ENCODE data around the gene KRTAP5-7.

The KRTAP5-7 gene

DNA sequence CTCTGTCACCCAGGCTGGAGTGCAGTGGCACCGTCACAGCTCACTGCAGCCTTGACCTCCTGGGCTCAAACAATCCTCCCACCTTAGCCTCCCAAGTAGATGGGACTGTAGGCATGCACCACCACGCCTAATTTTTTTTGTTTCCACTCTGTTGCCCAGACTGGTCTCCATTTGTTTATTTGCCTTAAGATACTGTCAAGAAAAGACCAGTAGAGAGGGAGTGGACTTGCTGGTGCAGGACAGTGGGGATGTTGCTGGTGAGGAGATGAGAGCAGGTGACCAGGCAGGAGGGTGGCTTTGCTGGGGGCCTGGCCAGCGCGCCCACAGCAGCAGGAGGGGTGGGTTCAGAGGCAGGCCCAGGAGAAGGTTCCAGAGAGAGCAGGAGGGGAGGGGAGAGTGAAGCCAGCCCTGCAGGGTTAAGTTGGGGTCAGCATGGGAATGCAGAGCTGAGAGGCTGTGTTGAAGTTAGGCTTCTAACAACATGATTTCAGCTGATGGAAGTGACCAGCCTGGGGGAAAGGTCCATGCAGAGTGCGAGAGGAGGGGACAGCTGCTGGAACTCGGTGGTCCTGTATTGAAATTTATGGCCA, 38.3 kb upstream of the KRTAP5-7 start:
- Histone ChIP-seq H2BK5ac (ENCODE audit: low read depth, low read length, poor library complexity, severe bottlenecking) (no peak overlapping the region), H3K4ac (ENCODE audit: low read depth in 1 of 2, low read length in 2 of 2) (no peak overlapping the region), H3K9ac (ENCODE audit: low read length) (no peak overlapping the region), H4K91ac (ENCODE audit: low read length) (no peak overlapping the region), H3K4me3 (ENCODE audit: insufficient read depth in 1 of 2, low read depth in 1 of 2, low read length in 2 of 2) (no peak overlapping the region), H3K14ac (ENCODE audit: low read length in 2 of 2) (no peak overlapping the region), H3K18ac (ENCODE audit: low read depth in 1 of 2, low read length in 2 of 2) (peak overlapping the region in 1 of 2 experiments; percentile 48), H3K36me3 (ENCODE audit: control insufficient read depth in 1 of 2, insufficient read depth in 2 of 2, low read depth in 1 of 2, low read length in 2 of 2) (peaks cover 57 to 83% of the 10 kb centered on the region in 2 experiments), H2BK15ac (ENCODE audit: low read depth, poor library complexity, severe bottlenecking) (no peak overlapping the region), H2AFZ (ENCODE audit: low read depth, low read length) (no peak overlapping the region), H3K79me1 (replicated peaks; ENCODE audit: low read length, poor library complexity, severe bottlenecking) (peaks cover 5% of the 10 kb centered on the region), H2AK5ac (ENCODE audit: low read length, severe bottlenecking) (no peak overlapping the region), H2BK120ac (ENCODE audit: low read depth, low read length) (no peak overlapping the region), H4K8ac (ENCODE audit: low read length) (no peak overlapping the region), H3K23ac (ENCODE audit: low read length in 2 of 2) (peak overlapping the region in 1 of 2 experiments; percentile 61), H3K27ac (ENCODE audit: low read length, poor library complexity, severe bottlenecking) (no peak overlapping the region), H3K27me3 (ENCODE audit: control insufficient read depth in 1 of 2, insufficient read depth in 1 of 2, low read length in 2 of 2) (no peaks in the 10 kb centered on the region), H2BK12ac (ENCODE audit: low read length in 2 of 2) (no peak overlapping the region), H3K4me2 (ENCODE audit: low read length, poor library complexity, severe bottlenecking) (no peak overlapping the region), H3K4me1 (ENCODE audit: control insufficient read depth, insufficient read depth, low read depth, low read length) (peaks cover 16% of the 10 kb centered on the region), H3K9me3 (ENCODE audit: control insufficient read depth, low read length) (no peaks in the 10 kb centered on the region)
- 88% methylated on average over 6 of the region's 6 CpGs for WGBS
- no peak for DNase-seq

DNA sequence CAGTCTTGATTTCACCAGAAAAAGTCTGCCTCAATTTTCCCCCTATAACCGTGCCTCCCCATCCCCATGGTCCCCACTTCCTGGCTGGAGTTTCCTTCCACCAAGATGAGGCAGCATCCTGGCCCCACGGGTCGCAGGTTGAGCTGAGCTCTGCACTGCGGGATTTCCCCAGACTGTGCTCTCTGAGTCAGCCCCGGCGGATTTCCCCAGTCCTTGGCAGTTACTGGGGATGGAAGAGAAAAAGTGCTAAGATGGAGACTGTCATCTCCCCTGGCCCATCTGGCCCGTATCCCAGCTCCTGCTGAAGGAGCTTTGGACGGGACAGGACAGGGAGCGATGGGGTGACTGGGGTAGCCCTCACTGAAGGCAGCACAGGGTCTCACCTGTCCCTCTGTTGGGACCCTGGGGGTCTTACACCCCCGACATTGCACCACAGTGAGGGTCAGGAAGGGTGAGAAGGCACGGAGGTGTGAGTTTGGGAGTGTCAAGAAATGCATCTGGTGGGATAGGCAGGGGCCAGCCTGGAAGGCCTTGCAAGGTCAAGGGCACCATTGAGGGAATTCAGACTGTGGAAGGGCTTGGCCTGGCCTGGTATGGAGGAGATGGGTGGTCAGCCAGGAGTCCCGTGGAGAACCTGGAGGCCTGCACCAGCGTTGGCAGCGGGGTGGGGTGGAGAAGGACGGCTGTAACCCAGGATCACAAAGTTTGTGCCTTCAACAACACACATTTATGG, 37.6 kb upstream of the KRTAP5-7 start:
- Histone ChIP-seq H2BK120ac (ENCODE audit: low read depth, low read length) (no peak overlapping the region), H3K27ac (ENCODE audit: low read length, poor library complexity, severe bottlenecking) (peak overlapping the region; percentile 6), H3K4ac (ENCODE audit: low read depth in 1 of 2, low read length in 2 of 2) (no peak overlapping the region), H2BK12ac (ENCODE audit: low read length in 2 of 2) (peak overlapping the region in 1 of 2 experiments; percentile 15), H3K9me3 (ENCODE audit: control insufficient read depth, low read length) (no peaks in the 10 kb centered on the region), H3K14ac (ENCODE audit: low read length in 2 of 2) (no peak overlapping the region), H3K36me3 (ENCODE audit: control insufficient read depth in 1 of 2, insufficient read depth in 2 of 2, low read depth in 1 of 2, low read length in 2 of 2) (peaks cover 53 to 82% of the 10 kb centered on the region in 2 experiments), H3K9ac (ENCODE audit: low read length) (no peak overlapping the region), H2AFZ (ENCODE audit: low read depth, low read length) (no peak overlapping the region), H3K79me1 (replicated peaks; ENCODE audit: low read length, poor library complexity, severe bottlenecking) (peaks cover 8% of the 10 kb centered on the region), H3K23ac (ENCODE audit: low read length in 2 of 2) (no peak overlapping the region), H3K4me3 (ENCODE audit: insufficient read depth in 1 of 2, low read depth in 1 of 2, low read length in 2 of 2) (no peak overlapping the region), H2AK5ac (ENCODE audit: low read length, severe bottlenecking) (no peak overlapping the region), H3K4me1 (ENCODE audit: control insufficient read depth, insufficient read depth, low read depth, low read length) (peaks cover 16% of the 10 kb centered on the region), H2BK15ac (ENCODE audit: low read depth, poor library complexity, severe bottlenecking) (no peak overlapping the region), H4K91ac (ENCODE audit: low read length) (no peak overlapping the region), H2BK5ac (ENCODE audit: low read depth, low read length, poor library complexity, severe bottlenecking) (no peak overlapping the region), H3K27me3 (ENCODE audit: control insufficient read depth in 1 of 2, insufficient read depth in 1 of 2, low read length in 2 of 2) (no peaks in the 10 kb centered on the region), H3K18ac (ENCODE audit: low read depth in 1 of 2, low read length in 2 of 2) (no peak overlapping the region), H3K4me2 (ENCODE audit: low read length, poor library complexity, severe bottlenecking) (no peak overlapping the region), H4K8ac (ENCODE audit: low read length) (no peak overlapping the region)
- peak; percentile 58 for DNase-seq
- WGBS: 91% methylated on average over 15 of the region's 15 CpGs

DNA sequence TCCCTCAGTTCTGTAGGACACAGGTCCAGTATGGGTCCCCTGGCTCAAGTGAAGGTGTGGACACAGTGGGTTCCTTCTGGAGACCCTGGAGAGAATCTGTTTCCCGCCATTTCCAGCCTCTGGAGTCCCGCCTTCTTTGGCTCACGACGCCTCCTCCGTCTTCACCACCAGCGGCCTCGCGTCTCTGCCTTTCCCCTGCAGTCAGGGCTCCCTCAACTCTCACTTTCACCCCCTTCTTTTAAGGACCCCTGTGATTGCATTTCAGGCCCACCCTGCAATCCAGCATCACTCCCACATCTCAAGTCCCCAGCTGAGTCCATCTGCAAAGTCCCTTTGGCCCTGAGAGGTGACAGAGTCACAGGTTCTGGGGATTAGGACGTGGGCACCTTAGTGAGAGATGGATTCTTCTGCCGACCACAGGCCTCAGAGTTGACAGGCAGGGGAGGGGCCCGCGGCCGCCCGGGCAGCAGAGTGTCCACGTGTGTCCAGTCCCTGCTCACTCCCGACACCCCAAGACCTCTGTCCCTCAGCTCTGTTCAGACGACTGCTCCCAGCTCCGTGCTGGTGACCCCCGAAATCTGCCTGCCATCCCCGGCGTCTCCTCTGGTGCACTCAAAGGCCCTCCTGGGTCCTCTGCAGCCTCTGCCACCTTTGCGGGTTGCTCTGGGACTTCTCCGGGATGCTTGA, 36.9 kb upstream of the KRTAP5-7 start:
- DNase-seq: no peak
- Histone ChIP-seq H2AFZ (ENCODE audit: low read depth, low read length) (no peak overlapping the region), H3K9me3 (ENCODE audit: control insufficient read depth, low read length) (no peaks in the 10 kb centered on the region), H4K91ac (ENCODE audit: low read length) (no peak overlapping the region), H3K18ac (ENCODE audit: low read depth in 1 of 2, low read length in 2 of 2) (no peak overlapping the region), H3K79me1 (replicated peaks; ENCODE audit: low read length, poor library complexity, severe bottlenecking) (peaks cover 8% of the 10 kb centered on the region), H3K4me1 (ENCODE audit: control insufficient read depth, insufficient read depth, low read depth, low read length) (peaks cover 16% of the 10 kb centered on the region), H2BK12ac (ENCODE audit: low read length in 2 of 2) (no peak overlapping the region), H3K4me2 (ENCODE audit: low read length, poor library complexity, severe bottlenecking) (no peak overlapping the region), H3K27me3 (ENCODE audit: control insufficient read depth in 1 of 2, insufficient read depth in 1 of 2, low read length in 2 of 2) (no peaks in the 10 kb centered on the region), H4K8ac (ENCODE audit: low read length) (no peak overlapping the region), H3K36me3 (ENCODE audit: control insufficient read depth in 1 of 2, insufficient read depth in 2 of 2, low read depth in 1 of 2, low read length in 2 of 2) (peaks cover 46 to 81% of the 10 kb centered on the region in 2 experiments), H2BK120ac (ENCODE audit: low read depth, low read length) (no peak overlapping the region), H2BK5ac (ENCODE audit: low read depth, low read length, poor library complexity, severe bottlenecking) (no peak overlapping the region), H2AK5ac (ENCODE audit: low read length, severe bottlenecking) (no peak overlapping the region), H3K14ac (ENCODE audit: low read length in 2 of 2) (no peak overlapping the region), H3K23ac (ENCODE audit: low read length in 2 of 2) (no peak overlapping the region), H2BK15ac (ENCODE audit: low read depth, poor library complexity, severe bottlenecking) (no peak overlapping the region), H3K27ac (ENCODE audit: low read length, poor library complexity, severe bottlenecking) (no peak overlapping the region), H3K9ac (ENCODE audit: low read length) (no peak overlapping the region), H3K4me3 (ENCODE audit: insufficient read depth in 1 of 2, low read depth in 1 of 2, low read length in 2 of 2) (no peak overlapping the region), H3K4ac (ENCODE audit: low read depth in 1 of 2, low read length in 2 of 2) (no peak overlapping the region)
- whole genome bisulfite sequencing: 97% methylated on average over 21 of the region's 23 CpGs

DNA sequence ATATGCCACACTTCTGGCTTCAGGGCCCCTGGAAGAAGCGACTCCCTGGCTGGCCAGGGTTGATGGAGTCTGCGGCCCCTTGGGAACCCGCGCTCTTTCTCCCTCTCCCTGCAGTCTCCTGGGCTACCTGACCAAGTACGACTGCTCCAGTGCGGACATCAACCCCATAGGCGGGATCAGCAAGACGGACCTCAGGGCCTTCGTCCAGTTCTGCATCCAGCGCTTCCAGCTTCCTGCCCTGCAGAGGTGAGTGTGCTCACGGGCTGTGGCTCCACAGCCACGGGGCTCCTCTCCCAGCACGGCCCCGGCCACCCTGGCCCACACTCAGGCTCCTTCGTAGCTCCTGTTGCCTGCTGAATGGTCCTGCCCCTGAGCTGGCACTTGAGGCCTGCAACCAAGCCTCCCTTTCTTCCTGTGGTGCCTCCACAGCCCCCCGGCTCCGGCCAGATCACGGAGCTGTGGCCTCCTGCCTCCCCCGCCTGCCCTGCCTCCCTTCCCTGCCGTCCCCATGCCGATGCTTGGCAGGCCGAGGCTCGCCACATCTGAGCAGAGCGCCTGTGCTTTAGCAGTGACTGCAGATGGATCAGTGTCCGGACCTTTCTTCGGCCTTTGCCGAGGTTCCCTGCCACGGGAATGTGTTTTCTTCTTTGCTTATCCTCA, 36.2 kb upstream of the KRTAP5-7 start:
- no peak overlapping the region for H4K8ac ChIP-seq (ENCODE audit: low read length)
- no peak overlapping the region for H2BK12ac ChIP-seq (ENCODE audit: low read length in 2 of 2)
- H3K4me3 ChIP-seq (ENCODE audit: insufficient read depth in 1 of 2, low read depth in 1 of 2, low read length in 2 of 2): no peak overlapping the region
- no peak overlapping the region for H2BK120ac ChIP-seq (ENCODE audit: low read depth, low read length)
- no peak overlapping the region for H4K91ac ChIP-seq (ENCODE audit: low read length)
- peaks cover 16% of the 10 kb centered on the region for H3K4me1 ChIP-seq (ENCODE audit: control insufficient read depth, insufficient read depth, low read depth, low read length)
- H3K4ac ChIP-seq (ENCODE audit: low read depth in 1 of 2, low read length in 2 of 2): no peak overlapping the region
- H2BK5ac ChIP-seq (ENCODE audit: low read depth, low read length, poor library complexity, severe bottlenecking): no peak overlapping the region
- H3K4me2 ChIP-seq (ENCODE audit: low read length, poor library complexity, severe bottlenecking): no peak overlapping the region
- H3K23ac ChIP-seq (ENCODE audit: low read length in 2 of 2): no peak overlapping the region
- no peak overlapping the region for H3K27ac ChIP-seq (ENCODE audit: low read length, poor library complexity, severe bottlenecking)
- H3K36me3 ChIP-seq (ENCODE audit: control insufficient read depth in 1 of 2, insufficient read depth in 2 of 2, low read depth in 1 of 2, low read length in 2 of 2): peaks cover 46 to 81% of the 10 kb centered on the region in 2 experiments
- H3K18ac ChIP-seq (ENCODE audit: low read depth in 1 of 2, low read length in 2 of 2): no peak overlapping the region
- no peak for DNase-seq
- H2BK15ac ChIP-seq (ENCODE audit: low read depth, poor library complexity, severe bottlenecking): no peak overlapping the region
- H3K9me3 ChIP-seq (ENCODE audit: control insufficient read depth, low read length): no peaks in the 10 kb centered on the region
- H3K14ac ChIP-seq (ENCODE audit: low read length in 2 of 2): no peak overlapping the region
- no peak overlapping the region for H2AK5ac ChIP-seq (ENCODE audit: low read length, severe bottlenecking)
- 98% methylated on average over 28 of the region's 28 CpGs for WGBS
- H3K27me3 ChIP-seq (ENCODE audit: control insufficient read depth in 1 of 2, insufficient read depth in 1 of 2, low read length in 2 of 2): no peaks in the 10 kb centered on the region
- H2AFZ ChIP-seq (ENCODE audit: low read depth, low read length): no peak overlapping the region
- H3K79me1 ChIP-seq (replicated peaks; ENCODE audit: low read length, poor library complexity, severe bottlenecking): peaks cover 9% of the 10 kb centered on the region
- no peak overlapping the region for H3K9ac ChIP-seq (ENCODE audit: low read length)
